ENCODE measurements around the gene ITPRIP. TPM values are rescaled to one million over a fixed set of nuclear protein-coding genes. Genes with fewer than 3 reads are reported as not detected.

ITPRIP gene
- total and polyA plus RNA-seq, 10 donors: 7.2 to 37.8 (median 28.2) TPM

- Histone ChIP-seq H3K27me3 (replicated peaks in 1 of 7) (no peaks in the 10 kb centered on the region), H3K27ac (peak overlapping the region; percentile 97 to 100 (median 98)), H3K9me3 (no peaks in the 10 kb centered on the region), H3K4me1 (peaks cover 34 to 72% (median 60%) of the 10 kb centered on the region in 6 donors), H3K36me3 (peaks cover 0 to 25% (median 0%) of the 10 kb centered on the region in 6 donors), H3K4me3 (peak overlapping the region; percentile 76 to 97 (median 94))
- peak; percentile 89 for DNase-seq
- WGBS, 5 donors: 0 to 1% (median 0%) methylated on average over 23 of the region's 23 CpGs
- intact Hi-C loops (cut with DNase I; ENCODE audit: low total_unique reads): no loop called here
- TF ChIP-seq POLR2AphosphoS5 (IDR thresholded peaks at IDR 0.05) (peak in 1 of 3 donors; percentile 58), CTCF (IDR thresholded peaks at IDR 0.05 in 8 of 11, conservative IDR thresholded peaks at IDR 0.05 in 3 of 11) (peak in 1 of 11 experiments; percentile 5), POLR2A (IDR thresholded peaks at IDR 0.05) (peak in 1 of 3 donors; percentile 65)
These were observed 712 bp downstream of the ITPRIP start for GRCh38 chr10:104337521-104337984.

GRCh38 chr10:104336821-104337467 lies 1.3 kb downstream of the ITPRIP start:
- TF ChIP-seq POLR2A (IDR thresholded peaks at IDR 0.05): no peak
- TF ChIP-seq POLR2AphosphoS5 (IDR thresholded peaks at IDR 0.05): no peak
- no peak for TF ChIP-seq CTCF (IDR thresholded peaks at IDR 0.05 in 8 of 11, conservative IDR thresholded peaks at IDR 0.05 in 3 of 11)
- H3K27ac ChIP-seq: peak overlapping the region; percentile 97 to 100 (median 98)
- DNase-seq: peak; percentile 29
- peaks cover 40 to 78% (median 66%) of the 10 kb centered on the region in 6 donors for H3K4me1 ChIP-seq
- peak overlapping the region; percentile 76 to 97 (median 94) for H3K4me3 ChIP-seq
- intact Hi-C loops (cut with DNase I; ENCODE audit: low total_unique reads): no loop called here
- 6 to 16% (median 12%) methylated on average over 12 of the region's 12 CpGs for WGBS, 5 donors
- peaks cover 0 to 27% (median 0%) of the 10 kb centered on the region in 6 donors for H3K36me3 ChIP-seq
- H3K9me3 ChIP-seq: no peaks in the 10 kb centered on the region
- H3K27me3 ChIP-seq (replicated peaks in 1 of 7): no peaks in the 10 kb centered on the region

GRCh38 chr10:104334965-104335650 lies 3.2 kb downstream of the ITPRIP start:
- H3K36me3 ChIP-seq: peaks cover 0 to 37% (median 0%) of the 10 kb centered on the region in 6 donors
- H3K27ac ChIP-seq: peak overlapping the region in 7 of 8 donors; percentile 5 to 100 (median 98)
- intact Hi-C loops (cut with DNase I; ENCODE audit: low total_unique reads): no loop called here
- H3K27me3 ChIP-seq (replicated peaks in 1 of 7): no peaks in the 10 kb centered on the region
- WGBS, 5 donors: 73 to 78% (median 76%) methylated on average over 12 to 13 of the region's 13 CpGs
- peak overlapping the region in 1 of 8 donors; percentile 76 for H3K4me3 ChIP-seq
- no peaks in the 10 kb centered on the region for H3K9me3 ChIP-seq
- no peak for TF ChIP-seq CTCF (IDR thresholded peaks at IDR 0.05 in 8 of 11, conservative IDR thresholded peaks at IDR 0.05 in 3 of 11)
- TF ChIP-seq POLR2A (IDR thresholded peaks at IDR 0.05): no peak
- TF ChIP-seq POLR2AphosphoS5 (IDR thresholded peaks at IDR 0.05): no peak
- DNase-seq: peak; percentile 75
- peaks cover 56 to 89% (median 81%) of the 10 kb centered on the region in 6 donors for H3K4me1 ChIP-seq

GRCh38 chr10:104334561-104334960 lies 3.7 kb downstream of the ITPRIP start:
- peak; percentile 43 for DNase-seq
- peak overlapping the region in 6 of 8 donors; percentile 3 to 100 (median 98) for H3K27ac ChIP-seq
- peak overlapping the region in 1 of 8 donors; percentile 76 for H3K4me3 ChIP-seq
- no peaks in the 10 kb centered on the region for H3K27me3 ChIP-seq (replicated peaks in 1 of 7)
- H3K36me3 ChIP-seq: peaks cover 0 to 37% (median 0%) of the 10 kb centered on the region in 6 donors
- 91 to 96% (median 96%) methylated on average over 6 of the region's 6 CpGs for WGBS, 5 donors
- no peak for TF ChIP-seq POLR2A (IDR thresholded peaks at IDR 0.05)
- TF ChIP-seq CTCF (IDR thresholded peaks at IDR 0.05 in 8 of 11, conservative IDR thresholded peaks at IDR 0.05 in 3 of 11): no peak
- no peak for TF ChIP-seq POLR2AphosphoS5 (IDR thresholded peaks at IDR 0.05)
- intact Hi-C loops (cut with DNase I; ENCODE audit: low total_unique reads): no loop called here
- no peaks in the 10 kb centered on the region for H3K9me3 ChIP-seq
- H3K4me1 ChIP-seq: peaks cover 59 to 89% (median 81%) of the 10 kb centered on the region in 6 donors

Measured in spleen (tissue), 11 donors.